ENCODE measurements around the gene PBRM1. TPM values are rescaled to one million over a fixed set of nuclear protein-coding genes. Genes with fewer than 3 reads are reported as not detected.

PBRM1 gene
- total and polyA plus RNA-seq, 2 of the 13 experiments (the other 11 are each of a cell fraction or from before 2014, with no cell fraction given) = 10.9 to 33.2 TPM

DNA sequence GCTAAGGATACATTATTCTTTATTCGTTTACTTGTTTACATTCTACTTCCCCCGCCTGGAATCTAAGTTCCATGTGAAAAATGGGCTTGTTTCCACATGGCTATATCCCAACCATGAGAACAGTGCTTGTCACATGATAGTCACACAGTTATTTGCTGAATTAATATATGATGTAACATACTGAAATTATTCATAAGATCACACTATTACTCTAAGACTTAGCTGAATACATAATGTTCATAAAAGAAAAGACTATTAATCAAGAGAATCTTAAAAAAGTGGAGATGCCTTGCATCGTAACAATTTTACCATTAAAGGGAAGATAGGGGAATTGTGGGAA lies 6.5 kb downstream of the PBRM1 start:
- in situ Hi-C loops (cut with HindIII; ENCODE audit: extremely low pct_ligation_motif_present, low pct_unique_long_range_greater_than_20kb) = no loop called here

More for the DNA sequence above, 6.5 kb downstream of the PBRM1 start:
- no peak for DNase-seq (ENCODE audit: low spot score)
- over 99% methylated on average over 3 of the region's 3 CpGs for WGBS (ENCODE audit: low lambda C conversion rate)
- TF ChIP-seq ZSCAN25 (CRISPR knock-in tag; IDR thresholded peaks at IDR 0.05) = no peak
- no peak for TF ChIP-seq ZNF7 (CRISPR knock-in tag; IDR thresholded peaks at IDR 0.05)
- TF ChIP-seq, protein P1, sequence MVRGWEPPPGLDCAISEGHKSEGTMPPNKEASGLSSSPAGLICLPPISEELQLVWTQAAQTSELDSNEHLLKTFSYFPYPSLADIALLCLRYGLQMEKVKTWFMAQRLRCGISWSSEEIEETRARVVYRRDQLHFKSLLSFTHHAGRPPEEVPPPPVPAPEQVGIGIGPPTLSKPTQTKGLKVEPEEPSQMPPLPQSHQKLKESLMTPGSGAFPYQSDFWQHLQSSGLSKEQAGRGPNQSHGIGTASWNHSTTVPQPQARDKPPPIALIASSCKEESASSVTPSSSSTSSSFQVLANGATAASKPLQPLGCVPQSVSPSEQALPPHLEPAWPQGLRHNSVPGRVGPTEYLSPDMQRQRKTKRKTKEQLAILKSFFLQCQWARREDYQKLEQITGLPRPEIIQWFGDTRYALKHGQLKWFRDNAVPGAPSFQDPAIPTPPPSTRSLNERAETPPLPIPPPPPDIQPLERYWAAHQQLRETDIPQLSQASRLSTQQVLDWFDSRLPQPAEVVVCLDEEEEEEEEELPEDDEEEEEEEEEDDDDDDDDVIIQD (CRISPR knock-in tag; IDR thresholded peaks at IDR 0.05; ENCODE audit: low read depth) = no peak
- no peak for TF ChIP-seq BORCS8-MEF2B (CRISPR knock-in tag; IDR thresholded peaks at IDR 0.05)
- TF ChIP-seq, protein P2, sequence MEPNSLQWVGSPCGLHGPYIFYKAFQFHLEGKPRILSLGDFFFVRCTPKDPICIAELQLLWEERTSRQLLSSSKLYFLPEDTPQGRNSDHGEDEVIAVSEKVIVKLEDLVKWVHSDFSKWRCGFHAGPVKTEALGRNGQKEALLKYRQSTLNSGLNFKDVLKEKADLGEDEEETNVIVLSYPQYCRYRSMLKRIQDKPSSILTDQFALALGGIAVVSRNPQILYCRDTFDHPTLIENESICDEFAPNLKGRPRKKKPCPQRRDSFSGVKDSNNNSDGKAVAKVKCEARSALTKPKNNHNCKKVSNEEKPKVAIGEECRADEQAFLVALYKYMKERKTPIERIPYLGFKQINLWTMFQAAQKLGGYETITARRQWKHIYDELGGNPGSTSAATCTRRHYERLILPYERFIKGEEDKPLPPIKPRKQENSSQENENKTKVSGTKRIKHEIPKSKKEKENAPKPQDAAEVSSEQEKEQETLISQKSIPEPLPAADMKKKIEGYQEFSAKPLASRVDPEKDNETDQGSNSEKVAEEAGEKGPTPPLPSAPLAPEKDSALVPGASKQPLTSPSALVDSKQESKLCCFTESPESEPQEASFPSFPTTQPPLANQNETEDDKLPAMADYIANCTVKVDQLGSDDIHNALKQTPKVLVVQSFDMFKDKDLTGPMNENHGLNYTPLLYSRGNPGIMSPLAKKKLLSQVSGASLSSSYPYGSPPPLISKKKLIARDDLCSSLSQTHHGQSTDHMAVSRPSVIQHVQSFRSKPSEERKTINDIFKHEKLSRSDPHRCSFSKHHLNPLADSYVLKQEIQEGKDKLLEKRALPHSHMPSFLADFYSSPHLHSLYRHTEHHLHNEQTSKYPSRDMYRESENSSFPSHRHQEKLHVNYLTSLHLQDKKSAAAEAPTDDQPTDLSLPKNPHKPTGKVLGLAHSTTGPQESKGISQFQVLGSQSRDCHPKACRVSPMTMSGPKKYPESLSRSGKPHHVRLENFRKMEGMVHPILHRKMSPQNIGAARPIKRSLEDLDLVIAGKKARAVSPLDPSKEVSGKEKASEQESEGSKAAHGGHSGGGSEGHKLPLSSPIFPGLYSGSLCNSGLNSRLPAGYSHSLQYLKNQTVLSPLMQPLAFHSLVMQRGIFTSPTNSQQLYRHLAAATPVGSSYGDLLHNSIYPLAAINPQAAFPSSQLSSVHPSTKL (CRISPR knock-in tag; IDR thresholded peaks at IDR 0.05) = no peak
- ChIA-PET POLR2A (no interaction called here), CTCF (ENCODE audit: low intra/inter-chr PET ratio, low total read pairs) (no interaction called here)
- no peaks in the 10 kb centered on the region for H3K9me3 ChIP-seq (ENCODE audit: low read length)
- no peak for ATAC-seq
- no peak for FAIRE-seq
- peaks cover 60% of the 10 kb centered on the region for H3K4me1 ChIP-seq (ENCODE audit: insufficient read depth, low read length)
- peaks cover 9 to 45% of the 10 kb centered on the region in 2 experiments for H3K36me3 ChIP-seq (replicated peaks in 1 of 2; ENCODE audit: control insufficient read depth in 1 of 2, insufficient read depth in 2 of 2, low read length in 2 of 2)
- H3K4me3 ChIP-seq (replicated peaks in 1 of 3; ENCODE audit: insufficient read depth in 1 of 3, low read depth in 2 of 3, low read length in 3 of 3) = no peak overlapping the region
- H3K9ac ChIP-seq (ENCODE audit: insufficient read depth, low read depth, low read length) = no peak overlapping the region
- no peak overlapping the region for H2AFZ ChIP-seq (ENCODE audit: low read length)
- no peaks in the 10 kb centered on the region for H4K20me1 ChIP-seq (ENCODE audit: insufficient read depth, low read length)
- no peak overlapping the region for H3K27ac ChIP-seq (ENCODE audit: extremely low read length, insufficient read depth, low read length)
- H3K4me2 ChIP-seq (ENCODE audit: low read depth, low read length) = no peak overlapping the region
- H3K79me2 ChIP-seq (ENCODE audit: insufficient read depth, low read length) = peaks cover 39% of the 10 kb centered on the region
- no peaks in the 10 kb centered on the region for H3K27me3 ChIP-seq (ENCODE audit: control insufficient read depth in 1 of 2, insufficient read depth in 2 of 2, low read length in 2 of 2)
- intact Hi-C loops (cut with micrococcal nuclease; ENCODE audit: unreplicated experiment) = no loop called here
- no TSS peak for BruUV-seq (replicated peaks)
